ENCODE data around the gene STX18. TPM values are rescaled to one million over a fixed set of nuclear protein-coding genes. Genes with fewer than 3 reads are reported as not detected.

The STX18 gene
- total and polyA plus RNA-seq, 2 donors (not counting 3 experiments of a cell fraction or from before 2014, with no cell fraction given): 30.7 to 31.2 TPM

DNA sequence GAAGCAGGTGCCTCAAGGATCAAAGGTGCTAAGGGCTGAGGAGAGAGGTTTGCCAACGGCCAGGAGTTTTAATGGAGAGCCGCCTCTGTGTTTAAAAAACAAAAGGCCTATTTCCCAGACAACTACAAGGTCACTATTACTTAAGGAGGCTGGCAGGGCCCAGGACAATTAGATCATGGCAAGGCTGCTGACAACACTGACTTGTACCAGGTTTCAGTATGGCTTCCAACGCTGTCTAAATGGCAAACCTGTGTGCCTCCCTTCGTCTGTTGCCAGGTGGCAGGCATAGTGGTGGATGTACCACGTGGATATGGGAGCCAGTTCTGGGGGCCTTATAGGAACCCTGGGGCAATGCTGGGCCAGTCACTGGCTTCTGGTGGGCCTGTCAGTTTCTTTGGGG lies 114.0 kb downstream of the STX18 start:
- no TSS peak for BruUV-seq (replicated peaks)
- Histone ChIP-seq H3K4me1 (ENCODE audit: control insufficient read depth, extremely low read depth, insufficient read depth, low read length) (peaks cover 4% of the 10 kb centered on the region), H3K9me3 (replicated peaks; ENCODE audit: control insufficient read depth, insufficient read depth, low read length) (no peaks in the 10 kb centered on the region), H3K4me3 (replicated peaks in 1 of 3; ENCODE audit: insufficient read depth in 1 of 3, low read depth in 1 of 3, low read length in 3 of 3) (no peak overlapping the region), H3K9ac (replicated peaks; ENCODE audit: extremely low read depth, insufficient read depth, low read length) (no peak overlapping the region), H3K27me3 (ENCODE audit: control insufficient read depth in 2 of 2, insufficient read depth in 2 of 2, low read length in 2 of 2) (no peaks in the 10 kb centered on the region), H3K27ac (ENCODE audit: insufficient read depth, low read depth, low read length) (no peak overlapping the region), H3K9me1 (replicated peaks; ENCODE audit: control insufficient read depth, extremely low read depth, insufficient read depth, low read length) (no peaks in the 10 kb centered on the region), H2AFZ (ENCODE audit: low read depth, low read length) (no peak overlapping the region), H3K4me2 (ENCODE audit: insufficient read depth, low read length) (no peak overlapping the region), H3K36me3 (ENCODE audit: control insufficient read depth in 2 of 2, extremely low read depth in 1 of 2, insufficient read depth in 2 of 2, low read length in 2 of 2) (peaks cover 0 to 8% of the 10 kb centered on the region in 2 experiments), H3K79me2 (ENCODE audit: control insufficient read depth, insufficient read depth, low read length) (no peaks in the 10 kb centered on the region), H4K20me1 (replicated peaks; ENCODE audit: control insufficient read depth, extremely low read depth, insufficient read depth, low read length) (no peaks in the 10 kb centered on the region)
- dilution Hi-C loops (cut with MboI; ENCODE audit: extremely low pct_ligation_motif_present, low sequenced_read_pairs): no loop called here
- FAIRE-seq (no peak), DNase-seq (ENCODE audit: low read depth, low spot score) (no peak)
- ChIA-PET CTCF (no interaction called here), POLR2A (no interaction called here)
- TF ChIP-seq, protein P1, sequence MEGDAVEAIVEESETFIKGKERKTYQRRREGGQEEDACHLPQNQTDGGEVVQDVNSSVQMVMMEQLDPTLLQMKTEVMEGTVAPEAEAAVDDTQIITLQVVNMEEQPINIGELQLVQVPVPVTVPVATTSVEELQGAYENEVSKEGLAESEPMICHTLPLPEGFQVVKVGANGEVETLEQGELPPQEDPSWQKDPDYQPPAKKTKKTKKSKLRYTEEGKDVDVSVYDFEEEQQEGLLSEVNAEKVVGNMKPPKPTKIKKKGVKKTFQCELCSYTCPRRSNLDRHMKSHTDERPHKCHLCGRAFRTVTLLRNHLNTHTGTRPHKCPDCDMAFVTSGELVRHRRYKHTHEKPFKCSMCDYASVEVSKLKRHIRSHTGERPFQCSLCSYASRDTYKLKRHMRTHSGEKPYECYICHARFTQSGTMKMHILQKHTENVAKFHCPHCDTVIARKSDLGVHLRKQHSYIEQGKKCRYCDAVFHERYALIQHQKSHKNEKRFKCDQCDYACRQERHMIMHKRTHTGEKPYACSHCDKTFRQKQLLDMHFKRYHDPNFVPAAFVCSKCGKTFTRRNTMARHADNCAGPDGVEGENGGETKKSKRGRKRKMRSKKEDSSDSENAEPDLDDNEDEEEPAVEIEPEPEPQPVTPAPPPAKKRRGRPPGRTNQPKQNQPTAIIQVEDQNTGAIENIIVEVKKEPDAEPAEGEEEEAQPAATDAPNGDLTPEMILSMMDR (IDR thresholded peaks at IDR 0.05; ENCODE audit: extremely low read depth in 1 of 2, insufficient read depth in 1 of 2, low read depth in 1 of 2, low read length in 2 of 2): no peak
- TF ChIP-seq, protein P2, sequence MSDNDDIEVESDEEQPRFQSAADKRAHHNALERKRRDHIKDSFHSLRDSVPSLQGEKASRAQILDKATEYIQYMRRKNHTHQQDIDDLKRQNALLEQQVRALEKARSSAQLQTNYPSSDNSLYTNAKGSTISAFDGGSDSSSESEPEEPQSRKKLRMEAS (IDR thresholded peaks at IDR 0.05; ENCODE audit: insufficient read depth, insufficient read length): no peak
- TF ChIP-seq JUN (IDR thresholded peaks at IDR 0.05; ENCODE audit: borderline replicate concordance, insufficient read depth, insufficient read length, low read depth) (no peak), MYC (IDR thresholded peaks at IDR 0.05; ENCODE audit: low read depth, low read length) (no peak)
- intact Hi-C loops (cut with micrococcal nuclease): no loop called here

DNA sequence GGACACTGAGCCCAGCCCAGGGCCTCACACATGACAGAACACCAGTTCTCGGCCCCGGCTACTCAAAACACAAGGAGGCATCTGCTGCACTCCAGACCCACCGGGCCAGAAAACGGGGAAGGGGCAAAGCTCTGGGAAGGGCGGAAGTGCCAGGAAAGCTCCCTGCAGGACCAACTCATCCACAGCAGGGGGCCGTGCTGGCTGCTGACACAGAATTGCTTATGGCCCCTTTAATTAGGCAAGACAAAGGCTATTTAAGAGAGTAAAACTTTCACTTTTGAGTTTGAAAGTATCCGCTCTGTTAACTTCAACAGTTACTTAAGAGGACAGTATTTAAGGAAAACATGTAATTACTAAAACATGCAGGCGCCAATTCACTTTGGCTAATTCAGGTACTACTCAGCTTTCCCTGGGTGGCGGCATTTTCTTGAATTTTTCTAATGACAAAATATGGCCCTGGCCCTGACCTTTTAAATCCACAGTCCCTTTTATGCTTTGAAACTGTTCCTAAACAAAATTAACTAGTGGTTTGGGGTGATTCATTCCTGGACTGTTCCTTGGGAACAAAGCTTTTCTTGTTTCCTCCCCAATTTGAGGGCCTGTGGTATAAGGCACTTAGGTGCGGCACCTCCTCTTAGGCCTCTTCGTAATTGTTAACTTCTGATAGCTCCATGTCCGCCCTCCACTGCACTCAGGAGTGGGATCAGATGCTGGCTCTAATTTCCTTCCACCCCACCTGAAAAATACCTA lies 114.6 kb downstream of the STX18 start:
- CTCF ChIA-PET: no interaction called here
- POLR2A ChIA-PET: no interaction called here
- Histone ChIP-seq H3K4me2 (ENCODE audit: insufficient read depth, low read length) (no peak overlapping the region), H3K36me3 (ENCODE audit: control insufficient read depth in 2 of 2, extremely low read depth in 1 of 2, insufficient read depth in 2 of 2, low read length in 2 of 2) (peaks cover 0 to 8% of the 10 kb centered on the region in 2 experiments), H3K27ac (ENCODE audit: insufficient read depth, low read depth, low read length) (no peak overlapping the region), H4K20me1 (replicated peaks; ENCODE audit: control insufficient read depth, extremely low read depth, insufficient read depth, low read length) (no peaks in the 10 kb centered on the region), H3K4me1 (ENCODE audit: control insufficient read depth, extremely low read depth, insufficient read depth, low read length) (peaks cover 4% of the 10 kb centered on the region), H3K79me2 (ENCODE audit: control insufficient read depth, insufficient read depth, low read length) (no peaks in the 10 kb centered on the region), H2AFZ (ENCODE audit: low read depth, low read length) (no peak overlapping the region), H3K9me3 (replicated peaks; ENCODE audit: control insufficient read depth, insufficient read depth, low read length) (no peaks in the 10 kb centered on the region), H3K27me3 (ENCODE audit: control insufficient read depth in 2 of 2, insufficient read depth in 2 of 2, low read length in 2 of 2) (no peaks in the 10 kb centered on the region), H3K9me1 (replicated peaks; ENCODE audit: control insufficient read depth, extremely low read depth, insufficient read depth, low read length) (no peaks in the 10 kb centered on the region), H3K4me3 (replicated peaks in 1 of 3; ENCODE audit: insufficient read depth in 1 of 3, low read depth in 1 of 3, low read length in 3 of 3) (no peak overlapping the region), H3K9ac (replicated peaks; ENCODE audit: extremely low read depth, insufficient read depth, low read length) (no peak overlapping the region)
- intact Hi-C loops (cut with micrococcal nuclease) (no loop called here), dilution Hi-C loops (cut with MboI; ENCODE audit: extremely low pct_ligation_motif_present, low sequenced_read_pairs) (no loop called here)
- BruUV-seq (replicated peaks): no TSS peak
- TF ChIP-seq, protein P1 (IDR thresholded peaks at IDR 0.05; ENCODE audit: extremely low read depth in 1 of 2, insufficient read depth in 1 of 2, low read depth in 1 of 2, low read length in 2 of 2): no peak
- TF ChIP-seq GATA2 (IDR thresholded peaks at IDR 0.05; ENCODE audit: insufficient read depth, insufficient read length, low read depth, low read length): no peak
- no peak for TF ChIP-seq JUN (IDR thresholded peaks at IDR 0.05; ENCODE audit: borderline replicate concordance, insufficient read depth, insufficient read length, low read depth)
- TF ChIP-seq EZH2 (IDR thresholded peaks at IDR 0.05; ENCODE audit: borderline replicate concordance, low read depth, low read length, severe bottlenecking): no peak
- no peak for TF ChIP-seq POLR2AphosphoS5 (IDR thresholded peaks at IDR 0.05; ENCODE audit: insufficient read depth, low read depth, low read length)
- TF ChIP-seq MYC (IDR thresholded peaks at IDR 0.05; ENCODE audit: low read depth, low read length): no peak
- TF ChIP-seq POLR2A (IDR thresholded peaks at IDR 0.05; ENCODE audit: low read depth, low read length): no peak
- TF ChIP-seq, protein P2 (IDR thresholded peaks at IDR 0.05; ENCODE audit: insufficient read depth, insufficient read length): no peak
- no peak for TF ChIP-seq FOS (IDR thresholded peaks at IDR 0.05; ENCODE audit: borderline replicate concordance, insufficient read depth, low read length)
- FAIRE-seq: no peak
- no peak for DNase-seq (ENCODE audit: low read depth, low spot score)
